Neural progenitor cell (in vitro differentiated cells): ENCODE results near the gene TMEM236. TPM values are rescaled to one million over a fixed set of nuclear protein-coding genes. Genes with fewer than 3 reads are reported as not detected.

Experiments
- DNase-seq: peaks from one replicate; pipeline ENCODE4 v3.0.0-alpha.2; 2016; ENCODE audit warnings: low spot score
- H2AFZ ChIP-seq: fragments of 200-600 bp; sonication (generic); replicated peaks from 2 replicates; pipeline ENCODE4 v1.6.1; 2016; ENCODE audit warnings: antibody characterized with exemption
- H3F3A ChIP-seq: fragments of 200-600 bp; sonication (generic); 2 replicates; pipeline ENCODE4 v1.6.1; 2016; ENCODE audit warnings: antibody characterized with exemption, low read depth
- H3K27ac ChIP-seq: fragments of 200-600 bp; sonication (generic); 2 replicates; pipeline ENCODE4 v1.5.1; 2016; ENCODE audit warnings: mild to moderate bottlenecking
- H3K27me3 ChIP-seq: fragments of 200-600 bp; sonication (generic); 2 replicates; pipeline ENCODE4 v1.6.1; 2016; ENCODE audit warnings: mild to moderate bottlenecking, moderate library complexity
- H3K36me3 ChIP-seq: fragments of 200-600 bp; sonication (generic); 2 replicates; pipeline ENCODE4 v1.5.1; 2016
- H3K4me1 ChIP-seq: fragments of 200-600 bp; sonication (generic); 2 replicates; pipeline ENCODE4 v1.6.1; 2016; ENCODE audit warnings: mixed run types
- H3K4me2 ChIP-seq: fragments of 200-600 bp; sonication (generic); 2 replicates; pipeline ENCODE4 v1.6.1; 2016
- H3K4me3 ChIP-seq: fragments of 200-600 bp; sonication (generic); 2 replicates; pipeline ENCODE4 v1.5.1; 2016
- H3K79me2 ChIP-seq: fragments of 200-600 bp; sonication (generic); 2 replicates; pipeline ENCODE4 v1.6.1; 2016; ENCODE audit warnings: low read depth
- H3K9ac ChIP-seq: fragments of 200-600 bp; sonication (generic); 2 replicates; pipeline ENCODE4 v1.6.1; 2016
- H3K9me3 ChIP-seq: fragments of 200-600 bp; sonication (generic); 2 replicates; pipeline ENCODE4 v1.5.1; 2016; ENCODE audit warnings: low read depth
- H4K20me1 ChIP-seq: fragments of 200-600 bp; sonication (generic); 2 replicates; pipeline ENCODE4 v1.6.1; 2016; ENCODE audit warnings: low read depth
- H3K27ac Mint-ChIP-seq: 3 replicates; pipeline ENCODE4 v1.8.0; 2021; ENCODE audit warnings: mixed read lengths
- H3K27me3 Mint-ChIP-seq: 2 replicates; pipeline ENCODE4 v1.8.0; 2022; ENCODE audit warnings: low read depth, mild to moderate bottlenecking, inconsistent platforms, moderate library complexity, mixed read lengths; ENCODE audit not compliant: insufficient read depth
- H3K36me3 Mint-ChIP-seq: 3 replicates; pipeline ENCODE4 v1.8.0; 2021; ENCODE audit warnings: mixed read lengths
- H3K4me1 Mint-ChIP-seq: 3 replicates; pipeline ENCODE4 v1.8.0; 2021; ENCODE audit warnings: mixed read lengths
- H3K4me3 Mint-ChIP-seq: 3 replicates; pipeline ENCODE4 v1.8.0; 2021; ENCODE audit warnings: mild to moderate bottlenecking, moderate library complexity, mixed read lengths
- H3K9me3 Mint-ChIP-seq: 3 replicates; pipeline ENCODE4 v1.8.0; 2020; ENCODE audit warnings: mixed read lengths
- EZH2 ChIP-seq: fragments of 200-600 bp; sonication (generic); IDR thresholded peaks from 2 replicates; pipeline ENCODE4 v1.6.1; 2017; ENCODE audit warnings: antibody characterized with exemption, mild to moderate bottlenecking, moderate library complexity
- EZH2phosphoT487 ChIP-seq: fragments of 200-600 bp; sonication (generic); IDR thresholded peaks from 2 replicates; pipeline ENCODE4 v1.6.1; 2017; ENCODE audit warnings: antibody characterized with exemption
- total RNA-seq: library from RNA; depleted of rRNA; stranded (reverse); fragments of >200 nt; gene quantifications from 2 replicates; pipeline ENCODE4 v1.2.3, GENCODE V29; 2015; ENCODE audit warnings: low replicate concordance
- TF ChIP-seq, protein P1 (sequence below): fragments of 200-600 bp; sonication (generic); IDR thresholded peaks from 2 replicates; pipeline ENCODE4 v1.5.1; 2017; ENCODE audit warnings: antibody characterized with exemption, mild to moderate bottlenecking

The TMEM236 gene
- total RNA-seq, 1 donor from 2014 or later = not detected

DNA sequence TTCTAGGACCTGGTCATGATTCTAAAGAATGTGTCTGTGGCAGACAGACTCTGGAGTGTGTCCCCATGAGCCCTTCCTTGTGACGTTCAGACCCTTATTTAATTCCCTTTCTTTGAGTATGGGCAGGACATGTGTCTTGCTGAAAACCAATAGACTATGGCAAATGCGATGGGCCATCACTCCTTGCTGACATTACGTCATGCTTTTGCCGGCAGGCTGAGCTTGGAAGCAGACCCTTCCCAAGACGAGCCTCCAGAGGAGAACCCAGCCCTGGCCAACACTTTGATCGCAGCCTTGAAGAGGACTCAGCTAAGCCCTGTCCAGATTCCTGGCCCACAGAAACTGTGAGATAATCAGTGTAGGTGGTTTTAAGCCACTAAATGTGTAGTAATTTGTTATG lies 18.4 kb upstream of the TMEM236 start:
- Histone ChIP-seq H3K36me3 (no peaks in the 10 kb centered on the region), H2AFZ (no peak overlapping the region), H4K20me1 (no peaks in the 10 kb centered on the region), H3K9ac (no peak overlapping the region), H3K79me2 (no peaks in the 10 kb centered on the region), H3K9me3 (no peaks in the 10 kb centered on the region), H3K4me3 (no peak overlapping the region), H3K4me1 (no peaks in the 10 kb centered on the region), H3K27me3 (no peaks in the 10 kb centered on the region), H3K4me2 (no peak overlapping the region), H3K27ac (no peak overlapping the region), H3F3A (no peaks in the 10 kb centered on the region)
- Mint-ChIP-seq H3K4me1 (peaks cover 2% of the 10 kb centered on the region), H3K36me3 (no peaks in the 10 kb centered on the region), H3K4me3 (no peak overlapping the region), H3K9me3 (no peaks in the 10 kb centered on the region), H3K27ac (no peak overlapping the region), H3K27me3 (no peaks in the 10 kb centered on the region)
- no peak for DNase-seq
- TF ChIP-seq EZH2 (no peak), EZH2phosphoT487 (no peak)
- TF ChIP-seq, protein P1, sequence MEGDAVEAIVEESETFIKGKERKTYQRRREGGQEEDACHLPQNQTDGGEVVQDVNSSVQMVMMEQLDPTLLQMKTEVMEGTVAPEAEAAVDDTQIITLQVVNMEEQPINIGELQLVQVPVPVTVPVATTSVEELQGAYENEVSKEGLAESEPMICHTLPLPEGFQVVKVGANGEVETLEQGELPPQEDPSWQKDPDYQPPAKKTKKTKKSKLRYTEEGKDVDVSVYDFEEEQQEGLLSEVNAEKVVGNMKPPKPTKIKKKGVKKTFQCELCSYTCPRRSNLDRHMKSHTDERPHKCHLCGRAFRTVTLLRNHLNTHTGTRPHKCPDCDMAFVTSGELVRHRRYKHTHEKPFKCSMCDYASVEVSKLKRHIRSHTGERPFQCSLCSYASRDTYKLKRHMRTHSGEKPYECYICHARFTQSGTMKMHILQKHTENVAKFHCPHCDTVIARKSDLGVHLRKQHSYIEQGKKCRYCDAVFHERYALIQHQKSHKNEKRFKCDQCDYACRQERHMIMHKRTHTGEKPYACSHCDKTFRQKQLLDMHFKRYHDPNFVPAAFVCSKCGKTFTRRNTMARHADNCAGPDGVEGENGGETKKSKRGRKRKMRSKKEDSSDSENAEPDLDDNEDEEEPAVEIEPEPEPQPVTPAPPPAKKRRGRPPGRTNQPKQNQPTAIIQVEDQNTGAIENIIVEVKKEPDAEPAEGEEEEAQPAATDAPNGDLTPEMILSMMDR = no peak

DNA sequence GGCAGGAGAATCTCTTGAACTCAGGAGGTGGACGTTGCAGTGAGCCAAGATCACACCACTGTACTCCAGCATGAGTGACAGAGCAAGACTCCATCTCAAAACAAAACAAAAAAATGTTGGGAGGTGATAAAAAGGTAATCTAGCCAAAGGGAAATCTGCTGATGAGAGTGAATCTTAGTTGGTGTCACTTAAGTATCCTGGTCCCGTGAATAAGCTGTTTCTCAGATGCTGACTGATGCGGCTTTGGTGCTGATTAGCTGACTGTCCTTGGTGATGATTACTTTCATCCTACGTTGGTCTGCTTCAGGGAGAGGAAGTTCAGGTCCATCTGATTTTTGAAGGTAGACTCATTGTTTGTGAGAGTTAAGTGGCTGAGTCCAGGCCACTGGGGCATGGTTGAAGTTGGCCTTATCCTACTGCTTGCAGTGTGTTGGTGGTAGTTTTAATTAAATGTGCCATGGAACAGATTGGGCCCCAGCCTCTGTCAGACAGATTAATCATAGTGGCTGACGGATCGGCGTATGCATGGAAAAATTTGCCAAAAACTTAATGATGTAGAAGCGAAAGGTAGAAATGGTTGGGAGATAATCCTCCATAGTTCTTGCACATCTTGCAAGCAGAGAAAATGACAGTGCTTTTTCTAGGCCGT lies 17.4 kb upstream of the TMEM236 start:
- no peaks in the 10 kb centered on the region for H3K9me3 ChIP-seq
- H3K79me2 ChIP-seq = no peaks in the 10 kb centered on the region
- H2AFZ ChIP-seq = no peak overlapping the region
- Mint-ChIP-seq H3K4me3 (no peak overlapping the region), H3K9me3 (no peaks in the 10 kb centered on the region), H3K4me1 (peaks cover 2% of the 10 kb centered on the region), H3K36me3 (no peaks in the 10 kb centered on the region), H3K27me3 (no peaks in the 10 kb centered on the region), H3K27ac (no peak overlapping the region)
- no peak for DNase-seq
- no peak overlapping the region for H3K9ac ChIP-seq
- H3K27me3 ChIP-seq = no peaks in the 10 kb centered on the region
- TF ChIP-seq, protein P1 = no peak
- TF ChIP-seq EZH2 = no peak
- no peak for TF ChIP-seq EZH2phosphoT487
- no peak overlapping the region for H3K4me2 ChIP-seq
- no peaks in the 10 kb centered on the region for H4K20me1 ChIP-seq
- no peaks in the 10 kb centered on the region for H3K36me3 ChIP-seq
- no peak overlapping the region for H3K4me3 ChIP-seq
- H3F3A ChIP-seq = no peaks in the 10 kb centered on the region
- no peaks in the 10 kb centered on the region for H3K4me1 ChIP-seq
- no peak overlapping the region for H3K27ac ChIP-seq

DNA sequence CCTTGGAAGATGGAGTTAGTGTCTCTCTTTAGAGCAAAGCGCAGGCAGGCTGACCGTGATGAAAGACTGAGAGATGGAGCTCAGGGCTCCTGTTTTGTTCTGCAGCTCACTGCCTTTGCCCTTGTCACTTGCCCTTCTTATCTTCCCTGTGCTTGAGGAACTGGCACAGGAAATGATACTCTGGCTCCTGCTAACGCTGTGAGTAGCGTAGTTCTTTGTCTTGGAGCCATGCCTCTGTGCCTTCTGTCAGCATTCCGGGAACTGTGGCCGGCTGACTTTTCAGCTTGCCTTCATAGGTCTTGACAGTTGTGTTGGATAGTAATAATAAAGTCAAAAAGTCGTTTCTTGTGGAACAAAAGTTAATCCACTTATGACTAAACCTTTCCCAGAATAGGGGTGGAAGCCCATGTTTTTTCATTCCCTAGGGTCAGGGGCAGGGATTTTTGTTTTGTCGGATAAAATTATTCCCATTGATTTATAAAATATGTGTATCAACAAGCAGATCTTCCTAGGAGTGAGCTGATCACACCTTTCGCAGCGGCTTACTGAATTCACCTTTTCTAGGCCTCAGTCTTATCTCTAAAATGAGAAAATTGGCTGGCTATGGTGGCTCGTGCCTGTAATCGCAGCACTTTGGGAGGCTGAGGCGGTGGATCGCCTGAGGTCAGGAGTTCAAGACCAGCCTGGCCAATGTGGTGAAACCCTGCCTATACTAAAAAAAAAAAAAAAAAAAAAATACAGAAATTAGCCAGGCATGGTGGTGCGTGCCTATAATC lies 16.6 kb upstream of the TMEM236 start:
- no peaks in the 10 kb centered on the region for H3F3A ChIP-seq
- Mint-ChIP-seq H3K4me3 (no peak overlapping the region), H3K36me3 (no peaks in the 10 kb centered on the region), H3K27ac (no peak overlapping the region), H3K9me3 (no peaks in the 10 kb centered on the region), H3K27me3 (no peaks in the 10 kb centered on the region), H3K4me1 (peaks cover 2% of the 10 kb centered on the region)
- H3K4me1 ChIP-seq = no peaks in the 10 kb centered on the region
- no peaks in the 10 kb centered on the region for H3K27me3 ChIP-seq
- no peaks in the 10 kb centered on the region for H3K9me3 ChIP-seq
- TF ChIP-seq EZH2phosphoT487 (no peak), EZH2 (no peak)
- TF ChIP-seq, protein P1 = no peak
- H4K20me1 ChIP-seq = no peaks in the 10 kb centered on the region
- no peak overlapping the region for H2AFZ ChIP-seq
- H3K36me3 ChIP-seq = no peaks in the 10 kb centered on the region
- H3K9ac ChIP-seq = no peak overlapping the region
- H3K4me2 ChIP-seq = no peak overlapping the region
- no peak overlapping the region for H3K4me3 ChIP-seq
- DNase-seq = no peak
- H3K27ac ChIP-seq = no peak overlapping the region
- H3K79me2 ChIP-seq = no peaks in the 10 kb centered on the region
